H1 (cell line): Measurements from ENCODE around the gene SLC4A7. TPM values are rescaled to one million over a fixed set of nuclear protein-coding genes. Genes with fewer than 3 reads are reported as not detected.

Experiments used
- CTCF ChIA-PET: fragments of 300-600 bp; sonication (Branson Sonifier 250); formaldehyde crosslinking; loops from one replicate; lab custom pipeline; 2021; ENCODE audit not compliant: partially characterized antibody; lab: Charles Lee
- POLR2A ChIA-PET: fragments of 300-600 bp; sonication (Branson Sonifier 250); formaldehyde crosslinking; loops from one replicate; lab custom pipeline; 2021; ENCODE audit warnings: inconsistent platforms; ENCODE audit not compliant: partially characterized antibody; lab: Charles Lee
- DNase-seq, 2 experiments: peaks; one replicate each; pipeline versions ENCODE4 v3.0.0 to v3.0.0-alpha.2; 2010 to 2022; ENCODE audit warnings: low spot score in 2 of 2, low read depth in 1 of 2, mixed read lengths in 1 of 2
- FAIRE-seq: peaks from 2 replicates; lab custom pipeline; 2011; peaks lifted over from hg19 to GRCh38; lab: Jason Lieb, UNC
- H2AFZ ChIP-seq: 2 replicates; pipeline ENCODE4 v1.8.1; 2012; ENCODE audit warnings: low read length, inconsistent platforms
- H2AK5ac ChIP-seq: 2 replicates; pipeline ENCODE4 v1.6.1; 2013; ENCODE audit warnings: low read depth, low read length
- H2BK120ac ChIP-seq: replicated peaks from 2 replicates; pipeline ENCODE3; 2013; ENCODE audit warnings: low read depth, low read length, inconsistent platforms
- H2BK12ac ChIP-seq: 2 replicates; pipeline ENCODE4 v1.6.1; 2013; ENCODE audit warnings: low read depth, low read length
- H2BK15ac ChIP-seq: 2 replicates; pipeline ENCODE4 v1.6.1; 2013; ENCODE audit warnings: low read length
- H2BK20ac ChIP-seq: 2 replicates; pipeline ENCODE4 v1.6.1; 2013; ENCODE audit warnings: low read length
- H2BK5ac ChIP-seq: 2 replicates; pipeline ENCODE4 v1.6.1; 2013; ENCODE audit warnings: low read depth, low read length
- H3K14ac ChIP-seq: 2 replicates; pipeline ENCODE4 v1.6.1; 2013; ENCODE audit warnings: inconsistent platforms; ENCODE audit not compliant: insufficient read length
- H3K18ac ChIP-seq: 2 replicates; pipeline ENCODE4 v1.6.1; 2013; ENCODE audit warnings: low read length; ENCODE audit errors: extremely low read depth
- H3K23ac ChIP-seq: 2 replicates; pipeline ENCODE4 v1.6.1; 2013; ENCODE audit warnings: inconsistent platforms; ENCODE audit not compliant: insufficient read length
- H3K23me2 ChIP-seq: 2 replicates; pipeline ENCODE4 v1.6.1; 2013; ENCODE audit warnings: low read depth, low read length
- H3K27ac ChIP-seq: 2 replicates; pipeline ENCODE4 v1.6.1; 2011; ENCODE audit warnings: low read depth, low read length, inconsistent platforms
- H3K27me3 ChIP-seq, 4 experiments: replicated peaks in 1 of 4; 1 replicate in 1 of 4; 2 replicates in 3 of 4; pipeline versions ENCODE4 v1.6.1 to v1.8.1; 2011 to 2013; ENCODE audit warnings: low read length in 3 of 4, mild to moderate bottlenecking in 3 of 4, inconsistent platforms in 2 of 4, mixed read lengths in 2 of 4, moderate library complexity in 1 of 4; ENCODE audit not compliant: control insufficient read depth in 3 of 4, insufficient read depth in 3 of 4; ENCODE audit errors: extremely low read depth in 1 of 4
- H3K36me3 ChIP-seq, 4 experiments: 2 replicates each; pipeline versions ENCODE4 v1.6.1 to v1.8.1; 2011 to 2013; ENCODE audit warnings: mild to moderate bottlenecking in 4 of 4, low read length in 3 of 4, moderate library complexity in 2 of 4, control low read depth in 1 of 4, inconsistent platforms in 1 of 4; ENCODE audit not compliant: insufficient read depth in 4 of 4, control insufficient read depth in 2 of 4
- H3K4ac ChIP-seq: replicated peaks from 2 replicates; pipeline ENCODE3; 2013; ENCODE audit warnings: low read length, low read depth, mixed read lengths, inconsistent platforms; ENCODE audit not compliant: insufficient read length
- H3K4me1 ChIP-seq, 4 experiments: replicated peaks in 1 of 4; 1 replicate in 1 of 4; 2 replicates in 3 of 4; pipeline versions ENCODE4 v1.6.1 to v1.8.1; 2011 to 2013; ENCODE audit warnings: low read length in 3 of 4, inconsistent platforms in 2 of 4, mixed read lengths in 1 of 4; ENCODE audit not compliant: insufficient read depth in 4 of 4, control insufficient read depth in 3 of 4
- H3K4me2 ChIP-seq, 2 experiments: 2 replicates each; pipeline versions ENCODE4 v1.6.1 to v1.8.1; 2011 to 2013; ENCODE audit warnings: low read depth in 2 of 2, low read length in 2 of 2, control low read depth in 1 of 2, inconsistent platforms in 1 of 2, mild to moderate bottlenecking in 1 of 2; ENCODE audit not compliant: insufficient read depth in 1 of 2
- H3K4me3 ChIP-seq, 4 experiments: fragments of 200-600, 300-600 bp in 1 of 4; sonication (generic), shearing (Covaris generic), sonication (Bioruptor Twin) in 1 of 4; 2 replicates each; pipeline versions ENCODE4 v1.5.1 to v1.8.1; 2011 to 2016; ENCODE audit warnings: low read length in 4 of 4, low read depth in 3 of 4, control low read depth in 2 of 4, inconsistent platforms in 2 of 4, mild to moderate bottlenecking in 2 of 4, mixed read lengths in 1 of 4, moderate library complexity in 1 of 4; ENCODE audit not compliant: insufficient read depth in 2 of 4; ENCODE audit errors: extremely low read depth in 1 of 4
- H3K56ac ChIP-seq: replicated peaks from 2 replicates; pipeline ENCODE3; 2013; ENCODE audit warnings: low read depth, mild to moderate bottlenecking, mixed read lengths, low read length, inconsistent platforms; ENCODE audit not compliant: insufficient read length
- H3K79me1 ChIP-seq: 2 replicates; pipeline ENCODE4 v1.6.1; 2013; ENCODE audit warnings: low read depth, low read length, control low read depth
- H3K79me2 ChIP-seq, 2 experiments: 2 replicates each; pipeline versions ENCODE4 v1.6.1 to v1.8.1; 2012 to 2013; ENCODE audit warnings: low read length in 2 of 2, mild to moderate bottlenecking in 2 of 2, inconsistent platforms in 1 of 2; ENCODE audit not compliant: insufficient read depth in 2 of 2, control insufficient read depth in 1 of 2
- H3K9ac ChIP-seq, 4 experiments: replicated peaks in 1 of 4; 1 replicate in 1 of 4; 2 replicates in 3 of 4; pipeline versions ENCODE4 v1.6.1 to v1.8.1; 2011 to 2013; ENCODE audit warnings: low read depth in 3 of 4, low read length in 3 of 4, control low read depth in 2 of 4, mild to moderate bottlenecking in 2 of 4, moderate library complexity in 2 of 4, inconsistent platforms in 1 of 4; ENCODE audit errors: extremely low read depth in 1 of 4
- H3K9me3 ChIP-seq, 2 experiments: 2 replicates each; pipeline versions ENCODE4 v1.6.1 to v1.8.1; 2012 to 2013; ENCODE audit warnings: mild to moderate bottlenecking in 2 of 2, moderate library complexity in 2 of 2, control low read depth in 1 of 2, inconsistent platforms in 1 of 2, low read depth in 1 of 2, low read length in 1 of 2, mixed read lengths in 1 of 2; ENCODE audit not compliant: insufficient read depth in 2 of 2
- H4K20me1 ChIP-seq, 2 experiments: replicated peaks in 1 of 2; 2 replicates each; pipeline versions ENCODE3 to v1.8.1; 2011 to 2013; ENCODE audit warnings: inconsistent platforms in 2 of 2, low read length in 2 of 2, mild to moderate bottlenecking in 1 of 2; ENCODE audit not compliant: insufficient read depth in 2 of 2, control insufficient read depth in 1 of 2
- H4K5ac ChIP-seq: 2 replicates; pipeline ENCODE4 v1.6.1; 2013; ENCODE audit warnings: low read length, low read depth, mixed read lengths, inconsistent platforms; ENCODE audit not compliant: insufficient read length
- H4K8ac ChIP-seq: 2 replicates; pipeline ENCODE4 v1.8.0; 2013; ENCODE audit warnings: mild to moderate bottlenecking, moderate library complexity, low read length, inconsistent platforms; ENCODE audit not compliant: insufficient read depth; ENCODE audit errors: extremely low read depth
- H4K91ac ChIP-seq: replicated peaks from 2 replicates; pipeline ENCODE3; 2013; ENCODE audit warnings: low read length, mixed read lengths, inconsistent platforms; ENCODE audit not compliant: insufficient read length
- ASH2L ChIP-seq: fragments of 200-600, 300-600 bp; sonication (generic); IDR thresholded peaks from one replicate; pipeline ENCODE4 v1.7.1; 2017; ENCODE audit warnings: low read length
- BRCA1 ChIP-seq: IDR thresholded peaks from 2 replicates; pipeline ENCODE4 v1.6.1; 2012; ENCODE audit warnings: low read depth, low read length, improper control_type of control experiment
- CHD2 ChIP-seq: IDR thresholded peaks from 2 replicates; pipeline ENCODE4 v1.6.1; 2012; ENCODE audit warnings: low read length, improper control_type of control experiment
- EZH2 ChIP-seq: fragments of 200-600 bp; sonication (generic); IDR thresholded peaks from 2 replicates; pipeline ENCODE4 v1.7.1; 2012; ENCODE audit warnings: low read depth, mild to moderate bottlenecking, moderate library complexity, low read length, inconsistent platforms; ENCODE audit not compliant: severe bottlenecking
- GABPA ChIP-seq: IDR thresholded peaks from 2 replicates; pipeline ENCODE4 v1.6.1; 2011; ENCODE audit warnings: mild to moderate bottlenecking, low read length, moderate library complexity, borderline replicate concordance; ENCODE audit not compliant: insufficient read depth
- JUND ChIP-seq: IDR thresholded peaks from 2 replicates; pipeline ENCODE4 v1.6.1; 2011; ENCODE audit warnings: mild to moderate bottlenecking, improper control_type of control experiment, low read length
- KDM5A ChIP-seq: fragments of 200-600 bp; IDR thresholded peaks from 2 replicates; pipeline ENCODE4 v1.7.1; 2012; ENCODE audit warnings: mild to moderate bottlenecking, low read length, inconsistent platforms, mixed read lengths
- MAFK ChIP-seq: IDR thresholded peaks from 2 replicates; pipeline ENCODE4 v1.6.1; 2012; ENCODE audit warnings: low read depth, mild to moderate bottlenecking, improper control_type of control experiment, low read length
- POU5F1 ChIP-seq: IDR thresholded peaks from 2 replicates; pipeline ENCODE4 v1.6.1; 2011; ENCODE audit warnings: low read depth, mild to moderate bottlenecking, low read length, moderate library complexity
- RAD21 ChIP-seq, 2 experiments: IDR thresholded peaks in 1 of 2; conservative IDR thresholded peaks in 1 of 2; 2 replicates each; pipeline ENCODE4 v1.6.1; 2011; ENCODE audit warnings: low read depth in 2 of 2, low read length in 2 of 2, improper control_type of control experiment in 1 of 2, inconsistent platforms in 1 of 2, mild to moderate bottlenecking in 1 of 2, moderate library complexity in 1 of 2
- RNF2 ChIP-seq: fragments of 200-900, 300-1000 bp; sonication (generic); IDR thresholded peaks from 2 replicates; pipeline ENCODE4 v1.7.1; 2016; ENCODE audit warnings: borderline replicate concordance, low read depth, mild to moderate bottlenecking, antibody characterized with exemption, low read length; ENCODE audit not compliant: poor library complexity, severe bottlenecking; ENCODE audit errors: missing control alignments
- SAP30 ChIP-seq: fragments of 300-600 bp; sonication (generic); IDR thresholded peaks from 2 replicates; pipeline ENCODE4 v1.7.1; 2012; ENCODE audit warnings: low read length, moderate library complexity, mild to moderate bottlenecking, inconsistent platforms; ENCODE audit not compliant: insufficient read depth, insufficient replicate concordance
- SRF ChIP-seq: IDR thresholded peaks from 2 replicates; pipeline ENCODE4 v1.6.1; 2011; ENCODE audit warnings: mild to moderate bottlenecking, low read depth, low read length, moderate library complexity
- WGBS, 2 experiments: shearing (Covaris generic) in 1 of 2; methylation state at CpG; one replicate each; pipeline versions ENCODE4 v1.1.6 to v1.1.7; 2013 to 2015; ENCODE audit warnings: low lambda C conversion rate in 2 of 2, mixed read lengths in 2 of 2, inconsistent platforms in 1 of 2, low coverage in 1 of 2, missing lambda C conversion rate in 1 of 2; ENCODE audit not compliant: insufficient replicate concordance in 2 of 2, insufficient coverage in 1 of 2, insufficient read length in 1 of 2; ENCODE audit errors: extremely low coverage in 1 of 2, missing lambda C conversion rate in 1 of 2; 5-methylcytosine and 5-hydroxymethylcytosine counted together
- polyA plus RNA-seq, 7 experiments: library from polyadenylated mRNA; depleted of rRNA in 3 of 7; stranded (reverse) in 5 of 7; unstranded in 2 of 7; fragments of >200 nt in 5 of 7; fragments of 200-250 nt in 2 of 7; gene quantifications; 1 replicate in 5 of 7; 2 replicates in 1 of 7; 4 replicates in 1 of 7; pipeline versions ENCODE4 v1.2.1 to v1.2.3, GENCODE V29; 2011 to 2013; ENCODE audit warnings: missing spikeins in 2 of 7, mixed read lengths in 2 of 7
- total RNA-seq: library from RNA; stranded (reverse); fragmentation: NEBNext Ultra II Directional; extraction: Animal tissue kit (Norgen Biotek cat#: 25700); gene quantifications from 2 replicates; pipeline ENCODE4 v1.2.1, GENCODE V29; 2021
- TF ChIP-seq, protein P1 (sequence below): IDR thresholded peaks from 2 replicates; pipeline ENCODE4 v1.6.1; 2012; ENCODE audit warnings: inconsistent platforms

The SLC4A7 gene
- total and polyA plus RNA-seq, 2 of the 8 experiments (the other 6 are each of a cell fraction or from before 2014, with no cell fraction given) = 14.9 to 70.5 TPM

GRCh38 chr3:27345493-27345892 is 138.7 kb downstream of the SLC4A7 start:
- H3K36me3 ChIP-seq = no peaks in the 10 kb centered on the region
- no peak overlapping the region for H3K4me3 ChIP-seq
- no peak overlapping the region for H4K5ac ChIP-seq
- H4K91ac ChIP-seq = no peak overlapping the region
- no peaks in the 10 kb centered on the region for H3K79me1 ChIP-seq
- H2BK5ac ChIP-seq = no peak overlapping the region
- H3K27ac ChIP-seq = no peak overlapping the region
- no peak overlapping the region for H3K9ac ChIP-seq
- H3K27me3 ChIP-seq = no peaks in the 10 kb centered on the region
- no peak overlapping the region for H3K23ac ChIP-seq
- no peak overlapping the region for H2BK12ac ChIP-seq
- H3K56ac ChIP-seq = no peak overlapping the region
- no peak overlapping the region for H2AFZ ChIP-seq
- H4K8ac ChIP-seq = no peak overlapping the region
- H2BK20ac ChIP-seq = no peak overlapping the region
- H2BK15ac ChIP-seq = no peak overlapping the region
- no peak overlapping the region for H2BK120ac ChIP-seq
- CTCF ChIA-PET = interaction anchor here (0.9 to 2.1 kb wide), 3 partner anchors 9 to 20 kb away, joined by 4 to 8 read pairs (median 4); no protein-coding TSS in a partner anchor
- no peaks in the 10 kb centered on the region for H3K23me2 ChIP-seq
- no peak for DNase-seq
- no peaks in the 10 kb centered on the region for H4K20me1 ChIP-seq
- no peak overlapping the region for H3K4ac ChIP-seq
- H3K9me3 ChIP-seq = no peaks in the 10 kb centered on the region
- no peak for FAIRE-seq
- no peaks in the 10 kb centered on the region for H3K79me2 ChIP-seq
- peaks cover 0 to 4% (median 0%) of the 10 kb centered on the region in 4 experiments; a peak in 3 of 7 replicates for H3K4me1 ChIP-seq
- WGBS, 2 experiments = 92% methylated on average over 5 of the region's 5 CpGs; no CpG with 5 or more reads in 1 of the 2 experiments
- H3K14ac ChIP-seq = no peak overlapping the region
- no peak overlapping the region for H3K4me2 ChIP-seq
- no peak overlapping the region for H3K18ac ChIP-seq
- H2AK5ac ChIP-seq = no peak overlapping the region
- POLR2A ChIA-PET = interaction anchor here (0.6 kb wide), 1 partner anchor 252 kb away, joined by 4 read pairs; no protein-coding TSS in a partner anchor
- TF ChIP-seq MAFK (no peak), SRF (no peak), EZH2 (no peak), ASH2L (no peak), CHD2 (no peak), GABPA (no peak), RAD21 (IDR thresholded peaks at IDR 0.05 in 1 of 2, conservative IDR thresholded peaks at IDR 0.05 in 1 of 2; ENCODE audit: low read depth in 2 of 2, low read length in 2 of 2) (no peak), RNF2 (no peak), JUND (no peak), SAP30 (no peak), POU5F1 (no peak), KDM5A (no peak), BRCA1 (no peak)
- TF ChIP-seq, protein P1, sequence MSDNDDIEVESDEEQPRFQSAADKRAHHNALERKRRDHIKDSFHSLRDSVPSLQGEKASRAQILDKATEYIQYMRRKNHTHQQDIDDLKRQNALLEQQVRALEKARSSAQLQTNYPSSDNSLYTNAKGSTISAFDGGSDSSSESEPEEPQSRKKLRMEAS = no peak
